ENCODE data around the gene RNF224.
A peak's percentile ranks its signal among the peaks of the same experiment; 100 is the strongest.

Gene RNF224

DNA sequence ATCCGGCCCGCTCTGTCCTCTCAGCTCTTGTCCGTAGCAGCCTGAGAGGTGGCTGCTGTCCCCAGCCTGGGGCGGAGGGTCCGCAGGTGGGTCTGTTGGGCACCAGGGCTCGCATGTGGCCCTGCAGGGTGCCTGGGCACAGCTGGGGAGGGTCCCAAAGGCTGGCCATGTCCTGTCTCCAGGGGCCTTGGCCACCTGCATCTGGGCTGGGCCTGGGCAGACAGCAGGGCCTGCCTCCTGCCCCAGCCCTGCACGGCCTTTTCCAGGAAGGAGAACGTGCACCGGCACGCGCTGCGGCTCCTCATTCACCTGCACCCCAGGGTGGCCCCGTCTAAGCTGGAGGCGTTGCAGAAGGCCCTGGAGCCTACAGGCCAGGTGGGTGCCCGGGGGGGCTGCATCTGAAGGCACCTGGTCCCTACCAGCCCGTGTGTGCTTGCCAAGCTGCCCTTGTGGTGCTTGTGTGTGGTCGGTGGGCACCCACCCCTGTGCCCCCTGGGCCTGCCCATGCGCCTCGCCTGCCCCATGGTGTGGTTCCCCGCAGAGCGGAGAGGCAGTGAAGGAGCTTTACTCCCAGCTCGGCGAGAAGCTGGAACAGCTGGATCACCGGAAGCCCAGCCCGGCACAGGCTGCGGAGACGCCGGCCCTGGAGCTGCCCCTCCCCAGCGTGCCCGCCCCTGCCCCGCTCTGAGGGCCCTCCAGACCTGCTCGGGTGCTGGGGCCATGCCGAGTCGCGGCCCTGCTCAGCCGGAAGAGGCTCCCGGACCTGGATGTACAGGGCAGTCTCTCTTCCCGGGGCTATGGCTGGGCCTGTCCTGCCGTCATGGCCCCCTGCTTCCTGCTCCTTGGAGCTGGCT is 45.2 kb downstream of the RNF224 start:
- peaks cover 10% of the 10 kb centered on the region; the same call in 1 of the 2 replicates for H3K36me3 ChIP-seq (ENCODE audit: insufficient read depth, low read length)
- no peak for TF ChIP-seq EZH2 (IDR thresholded peaks at IDR 0.05)
- no peaks in the 10 kb centered on the region for H3K9me3 ChIP-seq (ENCODE audit: low read depth, low read length)
- H3K27ac ChIP-seq: no peak overlapping the region
- H3K4me3 ChIP-seq: no peak overlapping the region
- H3K9ac ChIP-seq (ENCODE audit: insufficient read length): no peak overlapping the region
- no peak for DNase-seq (ENCODE audit: low read depth, low spot score)

DNA sequence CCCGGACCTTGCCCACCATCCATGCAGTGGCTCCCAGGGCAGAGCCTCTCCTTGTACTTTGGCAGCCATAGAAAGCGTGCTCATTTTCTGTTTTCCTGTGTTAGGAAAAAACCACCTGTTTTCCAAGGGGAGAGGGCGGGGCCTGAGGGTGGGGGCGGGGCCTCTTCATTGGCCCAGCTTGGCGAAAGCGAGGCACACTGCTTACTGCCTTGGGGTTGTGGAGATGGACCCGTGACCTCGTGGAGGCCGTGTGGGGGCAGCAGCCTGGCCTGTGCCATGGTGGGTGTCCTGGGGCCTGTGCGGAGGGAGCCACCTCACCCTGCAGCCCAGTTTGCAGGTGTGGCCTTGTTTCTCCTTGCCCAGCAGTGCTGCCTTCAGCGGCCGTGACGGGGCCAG is 45.8 kb downstream of the RNF224 start:
- Histone ChIP-seq H3K9ac (ENCODE audit: insufficient read length) (no peak overlapping the region), H3K36me3 (ENCODE audit: insufficient read depth, low read length) (peaks cover 7% of the 10 kb centered on the region; the same call in 1 of the 2 replicates), H3K9me3 (ENCODE audit: low read depth, low read length) (no peaks in the 10 kb centered on the region), H3K27ac (no peak overlapping the region), H3K4me3 (no peak overlapping the region)
- no peak for DNase-seq (ENCODE audit: low read depth, low spot score)
- TF ChIP-seq POLR2AphosphoS5 (IDR thresholded peaks at IDR 0.05; ENCODE audit: borderline replicate concordance, low read depth, low read length): no peak
- TF ChIP-seq FOXP2 (optimal IDR thresholded peaks at IDR 0.05; ENCODE audit: control extremely low read depth, extremely low read length, insufficient read depth): no peak
- no peak for TF ChIP-seq EZH2 (IDR thresholded peaks at IDR 0.05)

DNA sequence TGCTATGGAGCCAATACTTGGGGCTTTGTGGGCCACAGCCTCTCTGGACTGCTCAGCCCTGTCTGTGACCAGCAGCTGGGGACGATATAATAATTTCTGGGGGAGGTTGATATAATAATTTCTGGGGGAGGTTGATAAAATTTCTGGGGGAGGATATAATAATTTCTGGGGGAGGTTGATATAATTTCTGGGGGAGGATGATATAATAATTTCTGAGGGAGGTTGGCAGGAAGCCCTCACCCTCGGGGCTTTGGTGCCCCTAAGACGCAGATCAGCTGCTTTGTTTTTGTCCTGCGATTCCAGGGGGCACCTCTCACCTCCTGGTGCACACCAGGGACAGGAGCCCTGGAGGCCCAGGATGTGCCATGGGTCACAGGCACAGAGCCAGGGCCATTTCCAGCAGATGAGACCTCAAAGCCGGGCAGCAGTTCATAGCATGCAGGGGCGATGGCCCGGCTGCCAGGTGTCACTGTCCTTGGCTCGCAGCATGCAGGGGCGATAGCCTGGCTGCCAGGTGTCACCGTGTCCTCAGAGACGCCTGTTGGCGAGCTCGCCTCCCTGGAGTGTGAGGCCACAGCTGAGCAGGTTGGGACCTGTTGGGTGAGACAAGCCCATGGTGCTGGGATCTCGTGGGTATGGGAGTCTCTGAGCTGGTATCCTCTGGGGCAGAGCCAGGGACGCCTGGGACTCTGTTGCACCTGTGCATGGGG is 46.5 kb downstream of the RNF224 start:
- Histone ChIP-seq H3K9ac (ENCODE audit: insufficient read length) (no peak overlapping the region), H3K27ac (no peak overlapping the region)
- TF ChIP-seq POLR2AphosphoS5 (IDR thresholded peaks at IDR 0.05; ENCODE audit: borderline replicate concordance, low read depth, low read length): no peak
- no peak for TF ChIP-seq EZH2 (IDR thresholded peaks at IDR 0.05)
- TF ChIP-seq FOXP2 (optimal IDR thresholded peaks at IDR 0.05; ENCODE audit: control extremely low read depth, extremely low read length, insufficient read depth): no peak

DNA sequence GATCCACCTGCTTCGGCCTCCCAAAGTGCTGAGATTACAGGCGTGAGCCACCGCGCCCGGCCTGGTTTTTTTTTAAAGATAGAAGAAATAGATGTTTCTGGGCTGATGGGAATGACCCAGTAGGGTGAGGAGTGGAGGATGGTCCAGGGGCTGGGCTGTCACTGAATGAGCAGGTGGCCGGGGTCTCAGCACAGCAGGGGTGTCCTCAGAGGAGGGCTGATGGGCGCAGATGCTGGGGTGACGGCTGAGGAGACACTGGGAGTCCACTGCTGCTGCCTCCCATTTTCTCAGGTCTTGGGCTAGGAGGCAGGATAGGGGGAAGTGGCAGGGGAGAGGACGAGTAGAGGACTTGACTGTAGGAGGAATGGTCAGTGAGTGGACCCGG is 47.9 kb downstream of the RNF224 start:
- Histone ChIP-seq H3K36me3 (ENCODE audit: insufficient read depth, low read length) (no peaks in the 10 kb centered on the region; the same call in 1 of the 2 replicates), H3K9ac (ENCODE audit: insufficient read length) (no peak overlapping the region), H3K9me3 (ENCODE audit: low read depth, low read length) (no peaks in the 10 kb centered on the region), H3K4me3 (no peak overlapping the region), H3K27ac (no peak overlapping the region)
- TF ChIP-seq POLR2AphosphoS5 (IDR thresholded peaks at IDR 0.05; ENCODE audit: borderline replicate concordance, low read depth, low read length) (no peak), FOXP2 (optimal IDR thresholded peaks at IDR 0.05; ENCODE audit: control extremely low read depth, extremely low read length, insufficient read depth) (no peak), EZH2 (IDR thresholded peaks at IDR 0.05) (no peak)
- DNase-seq (ENCODE audit: low read depth, low spot score): no peak

More for the DNA sequence above, 46.5 kb downstream of the RNF224 start:
- Histone ChIP-seq H3K4me3 (no peak overlapping the region), H3K36me3 (ENCODE audit: insufficient read depth, low read length) (peaks cover 3% of the 10 kb centered on the region; the same call in 1 of the 2 replicates), H3K9me3 (ENCODE audit: low read depth, low read length) (no peaks in the 10 kb centered on the region)
- no peak for DNase-seq (ENCODE audit: low read depth, low spot score)

DNA sequence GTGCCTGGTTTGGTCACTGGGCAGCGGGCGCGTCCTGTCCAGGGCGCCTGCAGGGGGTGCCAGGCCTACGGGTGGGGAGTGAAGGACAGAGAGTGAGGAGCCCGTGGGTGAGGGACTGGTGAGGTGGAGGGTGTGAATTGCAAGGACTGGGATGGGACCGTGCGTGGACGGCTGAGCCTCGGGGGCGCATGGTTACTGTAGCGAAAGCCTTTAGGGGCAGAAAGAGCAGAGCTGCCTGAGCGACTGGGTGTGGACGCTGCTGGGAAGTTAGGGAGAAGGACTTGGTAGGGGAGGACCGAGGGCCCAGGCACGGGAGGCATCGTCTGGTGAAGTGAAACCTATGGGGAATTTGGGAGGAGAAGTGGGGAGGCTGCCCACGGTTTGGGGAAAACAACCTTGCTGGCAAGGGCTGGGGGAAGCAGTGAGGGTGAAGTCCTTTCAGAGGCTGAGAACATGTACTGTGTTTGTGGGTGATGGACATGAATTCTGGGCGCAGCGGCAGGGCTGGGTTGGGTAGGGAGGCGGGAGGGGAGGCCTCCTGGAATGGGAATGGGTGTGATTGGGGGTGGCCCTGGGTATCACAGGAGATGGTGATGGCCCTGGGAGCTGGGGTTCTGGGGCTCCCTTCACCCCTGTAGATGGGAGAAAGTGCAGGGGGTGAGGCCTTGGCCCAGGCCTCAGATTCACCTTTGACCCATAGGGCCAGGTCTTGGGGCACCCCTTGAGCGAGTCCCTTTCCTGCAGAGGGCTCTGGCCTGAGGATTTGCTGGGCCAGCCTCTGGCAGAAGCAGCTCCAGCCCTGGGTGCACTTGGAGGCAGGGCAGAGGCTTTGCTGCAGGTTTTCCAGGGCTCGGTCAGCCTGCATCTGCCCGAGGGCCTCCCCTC is 48.5 kb downstream of the RNF224 start:
- Histone ChIP-seq H3K9me3 (ENCODE audit: low read depth, low read length) (no peaks in the 10 kb centered on the region), H3K4me3 (no peak overlapping the region), H3K36me3 (ENCODE audit: insufficient read depth, low read length) (no peaks in the 10 kb centered on the region; the same call in 1 of the 2 replicates), H3K27ac (peak overlapping the region; percentile 82), H3K9ac (ENCODE audit: insufficient read length) (no peak overlapping the region)
- DNase-seq (ENCODE audit: low read depth, low spot score): no peak
- TF ChIP-seq EZH2 (IDR thresholded peaks at IDR 0.05): no peak
- no peak for TF ChIP-seq POLR2AphosphoS5 (IDR thresholded peaks at IDR 0.05; ENCODE audit: borderline replicate concordance, low read depth, low read length)
- TF ChIP-seq FOXP2 (optimal IDR thresholded peaks at IDR 0.05; ENCODE audit: control extremely low read depth, extremely low read length, insufficient read depth): no peak

DNA sequence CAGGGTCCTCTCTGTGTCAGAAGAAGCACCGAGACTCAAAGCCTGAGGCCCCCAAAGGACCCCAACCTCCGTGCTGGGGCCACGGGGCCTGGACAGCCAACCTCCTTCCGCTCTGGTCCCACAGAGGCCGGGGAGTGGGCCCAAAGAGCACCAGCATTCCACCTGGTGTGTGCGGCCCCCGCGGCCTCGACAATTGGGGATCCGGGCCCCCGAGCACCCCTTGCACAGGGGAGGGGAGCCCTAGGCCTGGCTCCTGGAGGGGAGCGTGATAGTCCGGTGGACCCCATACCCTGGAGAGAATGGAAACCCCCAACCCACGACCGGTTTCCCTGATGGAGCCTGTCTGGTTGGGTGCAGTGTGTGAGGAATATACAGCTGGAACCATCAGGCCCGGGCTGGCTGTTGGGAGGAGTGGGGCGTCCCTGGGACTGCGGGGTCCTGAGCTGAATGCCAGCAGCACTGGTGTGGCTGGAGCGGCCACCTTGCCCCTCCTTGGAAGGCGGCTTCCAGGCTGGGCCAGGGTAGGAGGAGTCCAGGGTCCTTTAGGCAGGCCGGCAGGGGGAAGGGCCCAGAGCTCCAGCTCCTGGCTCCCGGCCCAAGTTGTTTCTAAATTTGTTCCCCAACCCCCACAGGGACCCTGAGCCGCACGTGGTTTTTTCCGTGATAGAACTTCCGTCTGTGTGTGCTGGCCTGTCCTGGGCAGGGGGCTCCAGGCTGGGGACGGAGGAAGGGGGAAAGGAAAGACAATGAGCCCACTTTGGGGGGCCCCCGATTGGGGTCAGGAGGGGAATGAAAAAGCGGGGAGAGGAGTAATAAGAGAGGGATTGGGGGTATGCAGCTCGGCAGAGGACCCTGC is 49.4 kb downstream of the RNF224 start:
- H3K4me3 ChIP-seq: peak overlapping the region; percentile 24
- DNase-seq (ENCODE audit: low read depth, low spot score): no peak

DNA sequence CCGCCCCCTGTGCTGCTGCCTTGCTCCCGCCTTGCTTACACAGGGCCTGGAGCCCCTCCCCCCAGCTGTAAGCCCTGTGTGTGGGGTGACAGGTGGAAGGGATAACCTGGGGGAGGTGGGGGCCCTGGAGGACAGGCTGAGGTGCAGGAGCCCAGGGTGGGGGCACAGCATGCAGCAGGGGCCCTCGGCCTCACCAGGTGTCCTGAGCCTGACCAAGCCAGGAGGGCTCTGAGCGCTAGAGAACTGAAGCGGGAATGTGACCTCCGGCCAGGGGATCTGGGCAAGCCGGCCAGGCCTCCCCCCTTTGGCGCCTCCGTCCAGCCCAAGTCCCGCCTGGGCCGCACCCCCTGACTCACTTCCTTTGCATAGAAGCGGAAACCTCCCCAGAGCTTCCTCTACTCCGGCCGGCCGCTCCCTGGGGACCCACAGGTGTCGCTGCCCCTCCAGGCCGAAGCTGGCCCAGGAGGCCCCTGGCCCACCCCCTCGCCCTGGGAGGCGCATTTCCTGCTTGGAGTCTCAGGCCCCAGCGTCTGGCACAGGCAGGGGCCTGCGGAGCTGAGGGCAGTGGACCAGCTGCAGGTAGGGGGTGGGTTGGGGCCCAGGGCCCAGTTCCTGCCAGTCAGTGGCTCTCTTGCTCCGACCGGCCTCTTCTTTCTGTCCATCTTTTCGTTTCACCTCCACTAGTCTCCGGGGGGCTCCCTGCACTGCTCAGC is 50.2 kb downstream of the RNF224 start, which contains the start of gene TOR4A:
TSS of gene TOR4A (plus strand) at position 398 of the 713 bp plus-strand sequence. CDS start 964 bp downstream, outside the sequence.
- DNase-seq (ENCODE audit: low read depth, low spot score): no peak
- peak within 1 kb of the TSS; percentile 24 for H3K4me3 ChIP-seq

More for the DNA sequence above, 49.4 kb downstream of the RNF224 start:
- H3K9me3 ChIP-seq (ENCODE audit: low read depth, low read length): no peaks in the 10 kb centered on the region
- peak overlapping the region; percentile 82 for H3K27ac ChIP-seq
- no peaks in the 10 kb centered on the region; the same call in 1 of the 2 replicates for H3K36me3 ChIP-seq (ENCODE audit: insufficient read depth, low read length)
- peak overlapping the region; percentile 73 for H3K9ac ChIP-seq (ENCODE audit: insufficient read length)
- TF ChIP-seq FOXP2 (optimal IDR thresholded peaks at IDR 0.05; ENCODE audit: control extremely low read depth, extremely low read length, insufficient read depth) (no peak), POLR2AphosphoS5 (IDR thresholded peaks at IDR 0.05; ENCODE audit: borderline replicate concordance, low read depth, low read length) (no peak; the same call in 1 of the 2 replicates), EZH2 (IDR thresholded peaks at IDR 0.05) (no peak)

More for the DNA sequence above, 50.2 kb downstream of the RNF224 start, which contains the start of gene TOR4A:
- TF ChIP-seq FOXP2 (optimal IDR thresholded peaks at IDR 0.05; ENCODE audit: control extremely low read depth, extremely low read length, insufficient read depth) (no peak), POLR2AphosphoS5 (IDR thresholded peaks at IDR 0.05; ENCODE audit: borderline replicate concordance, low read depth, low read length) (no peak), EZH2 (IDR thresholded peaks at IDR 0.05) (no peak)
- Histone ChIP-seq H3K9ac (ENCODE audit: insufficient read length) (peak within 1 kb of the TSS; percentile 73), H3K9me3 (ENCODE audit: low read depth, low read length) (no peaks in the 10 kb centered on the region), H3K27ac (peak within 1 kb of the TSS; percentile 82), H3K36me3 (ENCODE audit: insufficient read depth, low read length) (no peaks in the 10 kb centered on the region; the same call in 1 of the 2 replicates)

All from SK-N-MC (cell line).